ENCODE results near the gene SUN3. TPM values are rescaled to one million over a fixed set of nuclear protein-coding genes. Genes with fewer than 3 reads are reported as not detected.

SUN3 gene
- polyA plus RNA-seq, 1 donor from 2014 or later: not detected

- Histone ChIP-seq H3K4me3 (ENCODE audit: low read length) (peak overlapping the region; percentile 28), H3K9ac (ENCODE audit: low read length) (no peak overlapping the region), H3K9me2 (ENCODE audit: insufficient read depth, low read length) (no peaks in the 10 kb centered on the region), H3K9me3 (ENCODE audit: low read length) (no peaks in the 10 kb centered on the region), H3K27ac (ENCODE audit: low read length) (no peak overlapping the region), H3K27me3 (ENCODE audit: insufficient read depth, low read depth, low read length) (no peaks in the 10 kb centered on the region), H3K79me2 (replicated peaks; ENCODE audit: insufficient read depth, low read length) (no peaks in the 10 kb centered on the region), H3K36me3 (ENCODE audit: insufficient read depth, low read length) (no peaks in the 10 kb centered on the region), H3F3A (ENCODE audit: insufficient read depth, low read length, poor library complexity, severe bottlenecking) (no peaks in the 10 kb centered on the region), H4K20me1 (ENCODE audit: insufficient read depth) (no peaks in the 10 kb centered on the region), H2AFZ (ENCODE audit: low read depth, low read length) (no peak overlapping the region), H3K4me2 (ENCODE audit: low read length) (no peak overlapping the region)
- TF ChIP-seq EP300 (conservative IDR thresholded peaks at IDR 0.05; ENCODE audit: poor library complexity, severe bottlenecking): no peak
- no peak for TF ChIP-seq MXI1 (conservative IDR thresholded peaks at IDR 0.05; ENCODE audit: poor library complexity, severe bottlenecking)
- no peak for TF ChIP-seq TAF1 (IDR thresholded peaks at IDR 0.05; ENCODE audit: low read depth)
- no peak for TF ChIP-seq EZH2 (IDR thresholded peaks at IDR 0.05; ENCODE audit: borderline replicate concordance, insufficient read depth, low read length, poor library complexity, severe bottlenecking)
- TF ChIP-seq SMC3 (conservative IDR thresholded peaks at IDR 0.05; ENCODE audit: poor library complexity): no peak
- TF ChIP-seq POLR2AphosphoS5 (IDR thresholded peaks at IDR 0.05): no peak
- TF ChIP-seq REST (IDR thresholded peaks at IDR 0.05; ENCODE audit: borderline replicate concordance): no peak
- no peak for TF ChIP-seq RAD21 (conservative IDR thresholded peaks at IDR 0.05)
These were observed 37.1 kb downstream of the SUN3 start for GRCh38 chr7:47991741-47992311.

- Histone ChIP-seq H3K4me3 (ENCODE audit: low read length) (no peak overlapping the region), H3K79me2 (replicated peaks; ENCODE audit: insufficient read depth, low read length) (no peaks in the 10 kb centered on the region), H3K9me2 (ENCODE audit: insufficient read depth, low read length) (no peaks in the 10 kb centered on the region), H4K20me1 (ENCODE audit: insufficient read depth) (no peaks in the 10 kb centered on the region), H3K9ac (ENCODE audit: low read length) (no peak overlapping the region), H3F3A (ENCODE audit: insufficient read depth, low read length, poor library complexity, severe bottlenecking) (no peaks in the 10 kb centered on the region), H2AFZ (ENCODE audit: low read depth, low read length) (no peak overlapping the region), H3K27me3 (ENCODE audit: insufficient read depth, low read depth, low read length) (no peaks in the 10 kb centered on the region), H3K27ac (ENCODE audit: low read length) (no peak overlapping the region), H3K4me2 (ENCODE audit: low read length) (no peak overlapping the region), H3K9me3 (ENCODE audit: low read length) (no peaks in the 10 kb centered on the region), H3K36me3 (ENCODE audit: insufficient read depth, low read length) (no peaks in the 10 kb centered on the region)
- no peak for TF ChIP-seq RAD21 (conservative IDR thresholded peaks at IDR 0.05)
- TF ChIP-seq TAF1 (IDR thresholded peaks at IDR 0.05; ENCODE audit: low read depth): no peak
- TF ChIP-seq REST (IDR thresholded peaks at IDR 0.05; ENCODE audit: borderline replicate concordance): no peak
- TF ChIP-seq POLR2AphosphoS5 (IDR thresholded peaks at IDR 0.05): no peak
- no peak for TF ChIP-seq EZH2 (IDR thresholded peaks at IDR 0.05; ENCODE audit: borderline replicate concordance, insufficient read depth, low read length, poor library complexity, severe bottlenecking)
- TF ChIP-seq SMC3 (conservative IDR thresholded peaks at IDR 0.05; ENCODE audit: poor library complexity): no peak
- no peak for TF ChIP-seq EP300 (conservative IDR thresholded peaks at IDR 0.05; ENCODE audit: poor library complexity, severe bottlenecking)
- TF ChIP-seq MXI1 (conservative IDR thresholded peaks at IDR 0.05; ENCODE audit: poor library complexity, severe bottlenecking): no peak
These were observed 37.6 kb downstream of the SUN3 start for GRCh38 chr7:47991270-47991669.
